Panc1 (cell line): ENCODE data around the gene MREG. TPM values are rescaled to one million over a fixed set of nuclear protein-coding genes. Genes with fewer than 3 reads are reported as not detected.

ENCODE experiments used
- ATAC-seq: fragments of 200-7000 bp; cut with Tn5 transposase; 2 replicates; pipeline ENCODE4 v1.9.1; 2020; ENCODE audit warnings: mild to moderate bottlenecking, moderate library complexity
- BruUV-seq: library from RNA; stranded (reverse); fragments of 400-500 nt; replicated peaks from 2 replicates; lab custom pipeline; 2021; lab: Mats Ljungman, UMichigan
- CTCF ChIA-PET: fragments of 300-600 bp; sonication (Branson Sonifier 250); formaldehyde crosslinking; loops from one replicate; lab custom pipeline; 2022; ENCODE audit warnings: antibody characterized with exemption; lab: Charles Lee
- POLR2A ChIA-PET: fragments of 300-600 bp; sonication (Branson Sonifier 250); formaldehyde crosslinking; loops from one replicate; lab custom pipeline; 2022; ENCODE audit warnings: antibody characterized with exemption; lab: Charles Lee
- DNase-seq: peaks from one replicate; pipeline ENCODE4 v3.0.0-alpha.2; 2010; ENCODE audit warnings: low read depth, low spot score
- H3K27ac ChIP-seq: 2 replicates; pipeline ENCODE4 v1.5.1; 2011; ENCODE audit warnings: mild to moderate bottlenecking, low read length, inconsistent platforms
- H3K27me3 ChIP-seq: fragments of 200-500 bp; sonication (Bioruptor generic); 2 replicates; pipeline ENCODE4 v1.6.0; 2014; ENCODE audit warnings: low read length, inconsistent platforms; ENCODE audit not compliant: control insufficient read depth, insufficient read depth
- H3K36me3 ChIP-seq: fragments of 200-500 bp; sonication (Bioruptor generic); 2 replicates; pipeline ENCODE4 v1.5.1; 2014; ENCODE audit warnings: inconsistent platforms, mild to moderate bottlenecking, low read length, moderate library complexity; ENCODE audit not compliant: control insufficient read depth, insufficient read depth
- H3K4me1 ChIP-seq: 2 replicates; pipeline ENCODE4 v1.5.1; 2011; ENCODE audit warnings: inconsistent platforms, mild to moderate bottlenecking, low read length, moderate library complexity; ENCODE audit not compliant: control insufficient read depth, insufficient read depth
- H3K4me3 ChIP-seq, 2 experiments: 2 replicates each; pipeline ENCODE4 v1.5.1; 2011 to 2012; ENCODE audit warnings: low read depth in 2 of 2, low read length in 2 of 2, mild to moderate bottlenecking in 2 of 2, inconsistent platforms in 1 of 2, moderate library complexity in 1 of 2
- H3K9me3 ChIP-seq: fragments of 200-500 bp; sonication (Bioruptor generic); 2 replicates; pipeline ENCODE4 v1.5.1; 2014; ENCODE audit warnings: low read depth, mild to moderate bottlenecking, inconsistent platforms, low read length, moderate library complexity; ENCODE audit not compliant: control insufficient read depth, insufficient read depth
- CTCF ChIP-seq: fragments of 450-650 bp; IDR thresholded peaks from 2 replicates; pipeline ENCODE4 v1.5.1; 2017; ENCODE audit warnings: mild to moderate bottlenecking
- POLR2AphosphoS5 ChIP-seq: IDR thresholded peaks from 2 replicates; pipeline ENCODE4 v1.6.1; 2012; ENCODE audit warnings: mild to moderate bottlenecking, low read depth, low read length, moderate library complexity
- REST ChIP-seq, 2 experiments: IDR thresholded peaks; 2 replicates each; pipeline ENCODE4 v1.6.1; 2011 to 2012; ENCODE audit warnings: low read depth in 2 of 2, control low read depth in 1 of 2, low read length in 1 of 2, mild to moderate bottlenecking in 1 of 2, moderate library complexity in 1 of 2; ENCODE audit not compliant: insufficient read depth in 1 of 2
- SIN3A ChIP-seq: IDR thresholded peaks from 2 replicates; pipeline ENCODE4 v1.6.1; 2012; ENCODE audit warnings: low read depth, mild to moderate bottlenecking, low read length, moderate library complexity, borderline replicate concordance; ENCODE audit not compliant: insufficient read depth
- TCF7L2 ChIP-seq: IDR thresholded peaks from 2 replicates; pipeline ENCODE4 v1.6.1; 2011; ENCODE audit warnings: mild to moderate bottlenecking, low read depth, low read length, inconsistent platforms
- in situ Hi-C: cut with HindIII; loops from 2 replicates; pipeline ENCODE4 v1.10.0; 2016; ENCODE audit warnings: low sequenced_read_pairs, low pct_unique_long_range_greater_than_20kb
- intact Hi-C: fragments of 100-400 bp; cut with micrococcal nuclease; formaldehyde crosslinking; loops from one replicate; pipeline ENCODE4 v1.10.0; 2022; ENCODE audit not compliant: unreplicated experiment
- total RNA-seq: library from RNA; stranded (reverse); gene quantifications from one replicate; pipeline ENCODE4 v1.2.1, GENCODE V29; 2021; ENCODE audit not compliant: unreplicated experiment

The MREG gene
- total RNA-seq, 1 experiment from 2014 or later = 19.2 TPM

- Histone ChIP-seq H3K4me1 (no peaks in the 10 kb centered on the region), H3K4me3 (no peak overlapping the region), H3K27me3 (no peaks in the 10 kb centered on the region), H3K27ac (no peak overlapping the region), H3K36me3 (no peaks in the 10 kb centered on the region), H3K9me3 (no peaks in the 10 kb centered on the region)
- intact Hi-C loops = no loop called here
- BruUV-seq = no TSS peak
- ChIA-PET POLR2A (no interaction called here), CTCF (no interaction called here)
- ATAC-seq (no peak), DNase-seq (no peak)
- TF ChIP-seq SIN3A (no peak), CTCF (no peak), REST (IDR thresholded peaks at IDR 0.05; ENCODE audit: insufficient read depth in 1 of 2, low read depth in 2 of 2, low read length in 1 of 2) (no peak), POLR2AphosphoS5 (no peak), TCF7L2 (no peak)
- in situ Hi-C loops = no loop called here
Measured at GRCh38 chr2:216024779-216025336, 11.5 kb upstream of the MREG start.

DNA sequence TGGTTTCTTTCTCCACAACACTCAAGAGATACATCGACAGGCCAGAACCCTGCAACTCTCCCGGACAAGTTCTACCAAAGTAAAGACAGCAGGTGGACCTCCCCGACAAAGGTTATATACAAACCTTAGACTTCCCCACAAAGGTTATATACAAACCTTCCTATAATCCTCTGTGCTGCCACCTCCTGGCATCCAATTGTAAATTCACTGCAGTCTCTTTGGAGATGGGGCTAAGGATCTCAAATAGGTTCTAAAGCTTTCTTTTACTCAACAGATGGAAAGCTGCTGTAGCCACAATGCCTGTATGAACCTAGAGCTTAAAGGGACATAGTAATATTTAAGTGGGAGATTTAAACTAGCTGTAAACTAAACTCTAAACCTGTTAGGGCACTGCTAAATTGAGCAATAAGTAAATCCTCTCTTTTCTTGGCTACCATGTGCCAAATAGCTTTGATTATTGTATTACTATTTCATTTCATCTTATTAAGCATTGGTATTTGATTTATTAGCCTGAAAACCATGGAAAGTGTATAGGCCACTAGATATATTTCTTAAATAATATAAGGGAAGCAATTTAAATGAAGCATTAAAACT is 9.8 kb upstream of the MREG start:
- no peaks in the 10 kb centered on the region for H3K36me3 ChIP-seq
- POLR2A ChIA-PET = no interaction called here
- in situ Hi-C loops = no loop called here

More for the DNA sequence above, 9.8 kb upstream of the MREG start:
- H3K4me1 ChIP-seq = no peaks in the 10 kb centered on the region
- ATAC-seq = peak; percentile 91
- H3K9me3 ChIP-seq = no peaks in the 10 kb centered on the region
- no peaks in the 10 kb centered on the region for H3K27me3 ChIP-seq
- CTCF ChIA-PET = interaction anchor here (1.0 to 1.1 kb wide), 6 partner anchors 11 to 136 kb away, joined by 3 to 7 read pairs (median 4); no protein-coding TSS in a partner anchor
- intact Hi-C loops = loop anchor here (1.0 kb wide), 1 partner anchor 73 kb away; no protein-coding TSS in a partner anchor
- H3K27ac ChIP-seq = no peak overlapping the region
- TF ChIP-seq CTCF (peak; percentile 83), SIN3A (no peak)
- BruUV-seq = no TSS peak
- H3K4me3 ChIP-seq = no peak overlapping the region
- no peak for DNase-seq
